Keratinocyte (primary cell): ENCODE data around the gene KIAA1755. TPM values are rescaled to one million over a fixed set of nuclear protein-coding genes. Genes with fewer than 3 reads are reported as not detected.

ENCODE experiments used
- DNase-seq: peaks from one replicate; pipeline ENCODE4 v3.0.0-alpha.2; 2011; ENCODE audit warnings: low read depth, missing footprints, low spot score
- FAIRE-seq: peaks from 2 replicates; lab custom pipeline; 2011; peaks lifted over from hg19 to GRCh38; lab: Jason Lieb, UNC
- H2AFZ ChIP-seq: 2 replicates; pipeline ENCODE4 v1.6.0; 2012; ENCODE audit warnings: low read length, control low read depth, inconsistent platforms; ENCODE audit not compliant: control insufficient read depth
- H3K27ac ChIP-seq: 2 replicates; pipeline ENCODE4 v1.5.1; 2011; ENCODE audit warnings: low read length; ENCODE audit not compliant: control insufficient read depth, insufficient read depth
- H3K27me3 ChIP-seq: 3 replicates; pipeline ENCODE4 v1.6.0; 2011; ENCODE audit warnings: low read length; ENCODE audit not compliant: control insufficient read depth, insufficient read depth; ENCODE audit errors: extremely low read depth
- H3K36me3 ChIP-seq, 2 experiments: 2 replicates in 1 of 2; 3 replicates in 1 of 2; pipeline ENCODE4 v1.5.1; 2011; ENCODE audit warnings: low read length in 2 of 2, mild to moderate bottlenecking in 1 of 2; ENCODE audit not compliant: control insufficient read depth in 2 of 2, insufficient read depth in 2 of 2; ENCODE audit errors: extremely low read depth in 1 of 2
- H3K4me1 ChIP-seq: 3 replicates; pipeline ENCODE4 v1.5.1; 2011; ENCODE audit warnings: low read length; ENCODE audit not compliant: control insufficient read depth, insufficient read depth; ENCODE audit errors: extremely low read depth
- H3K4me2 ChIP-seq: 3 replicates; pipeline ENCODE4 v1.6.0; 2011; ENCODE audit warnings: low read depth, low read length; ENCODE audit not compliant: control insufficient read depth, insufficient read depth; ENCODE audit errors: extremely low read depth
- H3K4me3 ChIP-seq, 3 experiments: fragments of 200-600 bp in 1 of 3; sonication (generic) in 1 of 3; 2 replicates in 2 of 3; 3 replicates in 1 of 3; pipeline ENCODE4 v1.5.1; 2011 to 2016; ENCODE audit warnings: low read length in 3 of 3, mild to moderate bottlenecking in 3 of 3, control low read depth in 2 of 3, inconsistent platforms in 1 of 3, low read depth in 1 of 3, mixed read lengths in 1 of 3, mixed run types in 1 of 3, moderate library complexity in 1 of 3; ENCODE audit not compliant: control insufficient read depth in 2 of 3, insufficient read depth in 2 of 3; ENCODE audit errors: extremely low read depth in 1 of 3
- H3K79me2 ChIP-seq: 2 replicates; pipeline ENCODE4 v1.6.0; 2012; ENCODE audit warnings: low read length; ENCODE audit not compliant: control insufficient read depth, insufficient read depth
- H3K9ac ChIP-seq: 3 replicates; pipeline ENCODE4 v1.6.0; 2011; ENCODE audit warnings: low read length; ENCODE audit not compliant: control insufficient read depth, insufficient read depth; ENCODE audit errors: extremely low read depth
- H3K9me1 ChIP-seq: 3 replicates; pipeline ENCODE4 v1.6.0; 2011; ENCODE audit warnings: low read length; ENCODE audit not compliant: control insufficient read depth, insufficient read depth; ENCODE audit errors: extremely low read depth
- H3K9me3 ChIP-seq: 2 replicates; pipeline ENCODE4 v1.5.1; 2012; ENCODE audit warnings: low read depth, low read length; ENCODE audit not compliant: control insufficient read depth
- H4K20me1 ChIP-seq: 3 replicates; pipeline ENCODE4 v1.6.0; 2011; ENCODE audit warnings: low read length; ENCODE audit not compliant: control insufficient read depth, insufficient read depth; ENCODE audit errors: extremely low read depth
- CTCF ChIP-seq, 3 experiments: IDR thresholded peaks in 1 of 3; conservative IDR thresholded peaks in 1 of 3; optimal IDR thresholded peaks in 1 of 3; 2 replicates in 2 of 3; 3 replicates in 1 of 3; pipeline versions ENCODE3 to v1.5.1; 2011; ENCODE audit warnings: low read length in 3 of 3, mild to moderate bottlenecking in 3 of 3, moderate library complexity in 2 of 3, control low read depth in 1 of 3, inconsistent platforms in 1 of 3; ENCODE audit not compliant: insufficient read depth in 2 of 3; ENCODE audit errors: extremely low read depth in 1 of 3
- EZH2 ChIP-seq: IDR thresholded peaks from one replicate; pipeline ENCODE4 v1.6.1; 2012; ENCODE audit warnings: inconsistent platforms, mild to moderate bottlenecking, low read length, moderate library complexity
- dilution Hi-C: fragments of 300-500 bp; cut with MboI; formaldehyde crosslinking; loops from one replicate; pipeline ENCODE4 v1.7.0; 2020; ENCODE audit warnings: low sequenced_read_pairs; ENCODE audit not compliant: extremely low pct_ligation_motif_present
- polyA plus RNA-seq, 5 experiments: library from polyadenylated mRNA; depleted of rRNA in 3 of 5; stranded (reverse) in 3 of 5; stranded (forward) in 1 of 5; unstranded in 1 of 5; fragments of >200 nt; gene quantifications; 1 replicate in 1 of 5; 2 replicates in 3 of 5; 3 replicates in 1 of 5; pipeline versions ENCODE4 v1.2.1 to v1.2.3, GENCODE V29; 2011 to 2012; ENCODE audit warnings: missing spikeins in 2 of 5, low read depth in 1 of 5, low replicate concordance in 1 of 5

KIAA1755 gene
- polyA plus RNA-seq, 1 donor (not counting 4 experiments of a cell fraction or from before 2014, with no cell fraction given) = not detected

- dilution Hi-C loops = no loop called here
- no peaks in the 10 kb centered on the region for H4K20me1 ChIP-seq
- H3K4me2 ChIP-seq = no peak overlapping the region
- TF ChIP-seq EZH2 (no peak), CTCF (optimal IDR thresholded peaks at IDR 0.05 in 1 of 3, IDR thresholded peaks at IDR 0.05 in 1 of 3, conservative IDR thresholded peaks at IDR 0.05 in 1 of 3; ENCODE audit: extremely low read depth in 1 of 3, insufficient read depth in 2 of 3, low read length in 3 of 3) (no peak)
- no peaks in the 10 kb centered on the region for H3K27me3 ChIP-seq
- no peaks in the 10 kb centered on the region for H3K79me2 ChIP-seq
- no peak overlapping the region for H3K27ac ChIP-seq
- H3K36me3 ChIP-seq = no peaks in the 10 kb centered on the region
- no peaks in the 10 kb centered on the region for H3K9me3 ChIP-seq
- H3K4me1 ChIP-seq = peaks cover 42% of the 10 kb centered on the region
- H3K4me3 ChIP-seq = no peak overlapping the region
- FAIRE-seq (peak; percentile 9), DNase-seq (no peak)
- no peak overlapping the region for H3K9ac ChIP-seq
- H2AFZ ChIP-seq = no peak overlapping the region
- H3K9me1 ChIP-seq = no peaks in the 10 kb centered on the region
Measured at GRCh38 chr20:38166703-38167233, 93.8 kb downstream of the KIAA1755 start.

- dilution Hi-C loops = no loop called here
- no peak overlapping the region for H3K9ac ChIP-seq
- H3K27me3 ChIP-seq = no peaks in the 10 kb centered on the region
- no peak overlapping the region for H3K27ac ChIP-seq
- H3K4me1 ChIP-seq = peaks cover 42% of the 10 kb centered on the region
- peak overlapping the region; percentile 69 for H3K4me2 ChIP-seq
- no peaks in the 10 kb centered on the region for H3K9me3 ChIP-seq
- no peaks in the 10 kb centered on the region for H4K20me1 ChIP-seq
- H3K79me2 ChIP-seq = no peaks in the 10 kb centered on the region
- no peaks in the 10 kb centered on the region for H3K36me3 ChIP-seq
- H3K4me3 ChIP-seq = no peak overlapping the region
- FAIRE-seq = peak; percentile 97
- H3K9me1 ChIP-seq = no peaks in the 10 kb centered on the region
- peak overlapping the region; percentile 15 for H2AFZ ChIP-seq
- DNase-seq = no peak
- TF ChIP-seq CTCF (optimal IDR thresholded peaks at IDR 0.05 in 1 of 3, IDR thresholded peaks at IDR 0.05 in 1 of 3, conservative IDR thresholded peaks at IDR 0.05 in 1 of 3; ENCODE audit: extremely low read depth in 1 of 3, insufficient read depth in 2 of 3, low read length in 3 of 3) (no peak), EZH2 (no peak)
Measured at GRCh38 chr20:38165966-38166702, 94.4 kb downstream of the KIAA1755 start.
